CD4-positive, alpha-beta T cell (primary cell): ENCODE measurements around the gene SDK1. TPM values are rescaled to one million over a fixed set of nuclear protein-coding genes. Genes with fewer than 3 reads are reported as not detected.

ENCODE experiments used
- ATAC-seq: fragments of 200-7000 bp; cut with Tn5 transposase; one replicate; pipeline ENCODE4 v1.10.0; 2022; ENCODE audit warnings: mild to moderate bottlenecking; ENCODE audit not compliant: poor library complexity
- CTCF ChIA-PET: fragments of 350-600 bp; sonication (Branson Sonifier 250); formaldehyde crosslinking; loops from one replicate; lab custom pipeline; 2021; ENCODE audit warnings: antibody characterized with exemption, inconsistent platforms; lab: Charles Lee
- POLR2A ChIA-PET: fragments of 350-600 bp; sonication (Branson Sonifier 250); formaldehyde crosslinking; loops from one replicate; lab custom pipeline; 2021; ENCODE audit warnings: antibody characterized with exemption, inconsistent platforms; lab: Charles Lee
- DNase-seq, 14 experiments: peaks; one replicate each; pipeline ENCODE4 v3.0.0-alpha.2; 2013 to 2020; ENCODE audit warnings: mixed read lengths in 2 of 14
- H3K27ac ChIP-seq, 2 donors: one replicate each; pipeline versions ENCODE4 v1.5.1 to v1.7.0; 2013; ENCODE audit warnings: low read length in 2 of 2, low read depth in 1 of 2, mild to moderate bottlenecking in 1 of 2
- H3K27me3 ChIP-seq, 2 experiments: 1 replicate in 1 of 2; 2 replicates in 1 of 2; pipeline versions ENCODE4 v1.6.1 to v1.7.0; 2013; ENCODE audit warnings: low read length in 2 of 2, control low read depth in 1 of 2, mild to moderate bottlenecking in 1 of 2, moderate library complexity in 1 of 2; ENCODE audit not compliant: insufficient read depth in 2 of 2, control insufficient read depth in 1 of 2
- H3K36me3 ChIP-seq: one replicate; pipeline ENCODE4 v1.6.1; 2013; ENCODE audit warnings: low read length, control low read depth; ENCODE audit not compliant: insufficient read depth
- H3K4me1 ChIP-seq: one replicate; pipeline ENCODE4 v1.6.1; 2013; ENCODE audit warnings: low read length, control low read depth; ENCODE audit not compliant: insufficient read depth
- H3K4me3 ChIP-seq: one replicate; pipeline ENCODE4 v1.5.1; 2013; ENCODE audit warnings: mild to moderate bottlenecking, low read length, moderate library complexity
- H3K9me3 ChIP-seq, 2 experiments: 1 replicate in 1 of 2; 2 replicates in 1 of 2; pipeline versions ENCODE4 v1.6.1 to v1.7.0; 2013; ENCODE audit warnings: low read length in 2 of 2, mild to moderate bottlenecking in 2 of 2, control low read depth in 1 of 2, moderate library complexity in 1 of 2; ENCODE audit not compliant: control insufficient read depth in 1 of 2, insufficient read depth in 1 of 2
- H3K27ac Mint-ChIP-seq: one replicate; pipeline ENCODE4 v1.8.0; 2020; ENCODE audit warnings: mixed read lengths
- H3K27me3 Mint-ChIP-seq: one replicate; pipeline ENCODE4 v1.8.0; 2021; ENCODE audit warnings: mixed read lengths
- H3K36me3 Mint-ChIP-seq: one replicate; pipeline ENCODE4 v1.8.0; 2021; ENCODE audit warnings: low read depth, mixed read lengths
- H3K4me1 Mint-ChIP-seq: one replicate; pipeline ENCODE4 v1.8.0; 2021; ENCODE audit warnings: low read depth, mixed read lengths
- H3K4me3 Mint-ChIP-seq: one replicate; pipeline ENCODE4 v1.8.0; 2020; ENCODE audit warnings: mild to moderate bottlenecking, mixed read lengths
- H3K9me3 Mint-ChIP-seq: one replicate; pipeline ENCODE4 v1.8.0; 2020; ENCODE audit warnings: mixed read lengths
- intact Hi-C, 2 experiments: fragments of 100-400 bp; cut with DNase I in 1 of 2; cut with micrococcal nuclease in 1 of 2; formaldehyde crosslinking; loops; one replicate each; pipeline versions ENCODE4 v1.15.1 to v1.9.0; 2023 to 2025; cut with DNase I, micrococcal nuclease
- total RNA-seq, 174 experiments: library from RNA in 2 of 174; stranded (reverse) in 2 of 174; gene quantifications; one replicate each; pipeline ENCODE4 v1.2.3 and lab custom pipeline; 2021 to 2026
- TF ChIP-seq, protein P1 (sequence below): fragments of 200-600 bp; IDR thresholded peaks from one replicate; pipeline ENCODE4 v1.8.0; 2022; ENCODE audit warnings: antibody characterized with exemption, mild to moderate bottlenecking

SDK1 gene
- total RNA-seq, 2 experiments from 2014 or later: 1.1 to 1.3 TPM

DNA sequence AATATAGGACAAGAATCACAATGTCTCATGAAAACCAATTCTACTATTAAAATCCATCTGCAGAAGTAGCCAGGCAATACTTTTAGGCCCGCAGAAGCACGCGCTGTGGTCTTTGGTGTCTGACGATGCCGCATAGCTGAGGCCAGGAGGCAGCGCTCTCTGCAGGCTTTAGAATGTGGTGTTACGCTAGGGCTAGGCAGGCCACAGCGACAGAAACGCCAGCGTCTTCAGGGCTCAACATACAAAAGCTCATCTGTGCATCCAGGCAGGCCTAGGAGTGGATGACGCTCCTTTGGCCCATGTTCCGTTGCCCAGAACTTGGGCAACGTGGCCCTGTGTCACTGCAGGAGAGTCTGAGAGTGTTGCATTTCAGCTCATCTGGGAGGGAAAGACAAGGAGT lies 779.9 kb downstream of the SDK1 start:
- intact Hi-C loops: no loop called here
- H3K36me3 ChIP-seq: no peaks in the 10 kb centered on the region
- peaks cover 0 to 9% of the 10 kb centered on the region in 2 experiments for H3K9me3 ChIP-seq
- TF ChIP-seq, protein P1, sequence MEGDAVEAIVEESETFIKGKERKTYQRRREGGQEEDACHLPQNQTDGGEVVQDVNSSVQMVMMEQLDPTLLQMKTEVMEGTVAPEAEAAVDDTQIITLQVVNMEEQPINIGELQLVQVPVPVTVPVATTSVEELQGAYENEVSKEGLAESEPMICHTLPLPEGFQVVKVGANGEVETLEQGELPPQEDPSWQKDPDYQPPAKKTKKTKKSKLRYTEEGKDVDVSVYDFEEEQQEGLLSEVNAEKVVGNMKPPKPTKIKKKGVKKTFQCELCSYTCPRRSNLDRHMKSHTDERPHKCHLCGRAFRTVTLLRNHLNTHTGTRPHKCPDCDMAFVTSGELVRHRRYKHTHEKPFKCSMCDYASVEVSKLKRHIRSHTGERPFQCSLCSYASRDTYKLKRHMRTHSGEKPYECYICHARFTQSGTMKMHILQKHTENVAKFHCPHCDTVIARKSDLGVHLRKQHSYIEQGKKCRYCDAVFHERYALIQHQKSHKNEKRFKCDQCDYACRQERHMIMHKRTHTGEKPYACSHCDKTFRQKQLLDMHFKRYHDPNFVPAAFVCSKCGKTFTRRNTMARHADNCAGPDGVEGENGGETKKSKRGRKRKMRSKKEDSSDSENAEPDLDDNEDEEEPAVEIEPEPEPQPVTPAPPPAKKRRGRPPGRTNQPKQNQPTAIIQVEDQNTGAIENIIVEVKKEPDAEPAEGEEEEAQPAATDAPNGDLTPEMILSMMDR: no peak
- ATAC-seq (no peak), DNase-seq (no peak)
- ChIA-PET POLR2A (no interaction called here), CTCF (no interaction called here)
- H3K27me3 Mint-ChIP-seq: no peaks in the 10 kb centered on the region
- H3K4me3 Mint-ChIP-seq: no peak overlapping the region
- H3K4me1 Mint-ChIP-seq: peaks cover 9% of the 10 kb centered on the region
- no peak overlapping the region for H3K27ac ChIP-seq
- H3K27me3 ChIP-seq: no peaks in the 10 kb centered on the region
- H3K4me1 ChIP-seq: no peaks in the 10 kb centered on the region
- H3K9me3 Mint-ChIP-seq: no peaks in the 10 kb centered on the region
- H3K36me3 Mint-ChIP-seq: peaks cover 2% of the 10 kb centered on the region
- no peak overlapping the region for H3K27ac Mint-ChIP-seq
- no peak overlapping the region for H3K4me3 ChIP-seq

DNA sequence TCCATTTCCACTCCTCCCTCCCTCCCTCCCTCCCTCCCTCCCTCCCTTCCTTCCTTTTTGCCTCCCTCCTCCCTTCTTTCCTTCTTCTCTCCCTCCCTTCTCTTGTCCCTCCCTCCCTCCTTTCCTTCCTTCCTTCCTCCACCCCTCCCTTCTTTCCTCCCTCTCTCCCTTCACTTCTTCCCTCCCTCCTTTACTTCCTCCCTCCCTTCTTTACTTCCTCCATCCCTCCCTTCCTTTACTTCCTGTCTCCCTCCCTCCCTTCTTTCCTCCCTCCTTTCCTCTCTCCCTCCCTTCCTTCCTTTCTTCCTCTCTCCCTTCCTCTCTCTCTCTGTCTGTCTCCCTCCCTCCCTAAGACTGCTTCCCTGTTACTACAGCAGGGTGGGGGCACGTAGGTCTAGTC lies 782.5 kb downstream of the SDK1 start:
- H3K36me3 ChIP-seq: no peaks in the 10 kb centered on the region
- H3K9me3 ChIP-seq: peaks cover 0 to 9% of the 10 kb centered on the region in 2 experiments
- peaks cover 13% of the 10 kb centered on the region for H3K36me3 Mint-ChIP-seq
- POLR2A ChIA-PET: no interaction called here
- H3K27ac Mint-ChIP-seq: peak overlapping the region; percentile 10
- ATAC-seq: no peak
- no peaks in the 10 kb centered on the region for H3K4me1 ChIP-seq
- no peaks in the 10 kb centered on the region for H3K27me3 Mint-ChIP-seq
- H3K27me3 ChIP-seq: no peaks in the 10 kb centered on the region
- CTCF ChIA-PET: no interaction called here
- H3K27ac ChIP-seq: no peak overlapping the region
- H3K4me3 ChIP-seq: no peak overlapping the region
- no peak for DNase-seq
- H3K4me1 Mint-ChIP-seq: peaks cover 17% of the 10 kb centered on the region
- intact Hi-C loops: no loop called here
- H3K4me3 Mint-ChIP-seq: no peak overlapping the region
- TF ChIP-seq, protein P1: no peak
- peaks cover 6% of the 10 kb centered on the region for H3K9me3 Mint-ChIP-seq

DNA sequence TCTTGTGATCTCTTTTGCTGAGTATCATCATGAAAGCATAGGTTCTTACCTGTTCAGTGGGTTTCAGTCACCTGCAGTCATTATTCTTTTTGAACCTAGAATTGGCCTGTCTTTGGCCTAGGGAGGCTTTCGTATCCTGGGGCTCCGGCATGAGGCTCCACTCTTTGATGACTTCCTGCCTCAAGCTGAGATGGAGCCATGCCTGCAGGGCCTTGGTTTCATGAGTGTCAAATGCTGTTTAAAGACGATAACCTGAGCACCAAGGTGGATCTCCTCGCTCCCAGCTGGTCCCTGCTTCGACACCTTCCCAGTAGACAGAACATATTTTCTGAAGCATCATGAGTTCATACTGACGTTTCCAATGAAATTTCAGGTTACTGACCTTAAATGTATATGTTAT lies 783.2 kb downstream of the SDK1 start:
- Histone ChIP-seq H3K27me3 (no peaks in the 10 kb centered on the region), H3K9me3 (peaks cover 0 to 13% of the 10 kb centered on the region in 2 experiments), H3K27ac (no peak overlapping the region), H3K4me3 (no peak overlapping the region), H3K36me3 (no peaks in the 10 kb centered on the region), H3K4me1 (no peaks in the 10 kb centered on the region)
- no peak for ATAC-seq
- TF ChIP-seq, protein P1: no peak
- no peak for DNase-seq
- Mint-ChIP-seq H3K9me3 (peaks cover 7% of the 10 kb centered on the region), H3K27ac (no peak overlapping the region), H3K27me3 (no peaks in the 10 kb centered on the region), H3K4me1 (peaks cover 17% of the 10 kb centered on the region), H3K4me3 (no peak overlapping the region), H3K36me3 (peaks cover 13% of the 10 kb centered on the region)
- ChIA-PET CTCF (no interaction called here), POLR2A (no interaction called here)
- intact Hi-C loops: no loop called here
